HEK293 (cell line): ENCODE results near the gene HMCN2.

Source experiments
- BCL11A ChIP-seq: fragments of 450-650 bp; formaldehyde crosslinking; IDR thresholded peaks from 2 replicates; pipeline ENCODE4 v1.5.1; 2016; ENCODE audit warnings: low read depth, missing biosample characterization, missing genetic modification characterization
- HOXC10 ChIP-seq: sonication (generic); formaldehyde crosslinking; IDR thresholded peaks from 2 replicates; pipeline ENCODE4 v1.8.1; 2023; ENCODE audit warnings: mild to moderate bottlenecking, missing genetic modification reagents
- KLF1 ChIP-seq: fragments of 450-650 bp; formaldehyde crosslinking; IDR thresholded peaks from 2 replicates; pipeline ENCODE4 v1.5.1; 2016; ENCODE audit warnings: missing biosample characterization, missing genetic modification characterization
- PRDM1 ChIP-seq: fragments of 450-650 bp; formaldehyde crosslinking; IDR thresholded peaks from 2 replicates; pipeline ENCODE4; 2016; ENCODE audit warnings: missing biosample characterization, missing genetic modification characterization
- REPIN1 ChIP-seq: fragments of 450-650 bp; formaldehyde crosslinking; IDR thresholded peaks from 2 replicates; pipeline ENCODE4 v1.5.1; 2017; ENCODE audit warnings: missing biosample characterization, missing genetic modification characterization, low read depth
- ZBTB20 ChIP-seq: fragments of 450-650 bp; formaldehyde crosslinking; IDR thresholded peaks from 2 replicates; pipeline ENCODE4 v1.5.1; 2016; ENCODE audit warnings: missing biosample characterization, missing genetic modification characterization
- ZBTB7A ChIP-seq: fragments of 450-650 bp; formaldehyde crosslinking; IDR thresholded peaks from 2 replicates; pipeline ENCODE4 v1.5.1; 2016; ENCODE audit warnings: low read depth, missing biosample characterization, missing genetic modification characterization
- ZNF140 ChIP-seq: fragments of 450-650 bp; formaldehyde crosslinking; IDR thresholded peaks from 2 replicates; pipeline ENCODE4 v1.5.1; 2016; ENCODE audit warnings: missing biosample characterization, missing genetic modification characterization
- ZNF184 ChIP-seq: fragments of 450-650 bp; IDR thresholded peaks from 2 replicates; pipeline ENCODE4 v1.5.1; 2018; ENCODE audit warnings: missing biosample characterization, mild to moderate bottlenecking, missing genetic modification characterization
- ZNF19 ChIP-seq: fragments of 450-650 bp; formaldehyde crosslinking; IDR thresholded peaks from 2 replicates; pipeline ENCODE4; 2016; ENCODE audit warnings: missing biosample characterization, missing genetic modification characterization, low read depth
- ZNF214 ChIP-seq: fragments of 450-650 bp; formaldehyde crosslinking; IDR thresholded peaks from 2 replicates; pipeline ENCODE4 v1.5.1; 2017; ENCODE audit warnings: missing biosample characterization, mild to moderate bottlenecking, missing genetic modification characterization, borderline replicate concordance
- ZNF335 ChIP-seq: fragments of 450-650 bp; formaldehyde crosslinking; conservative IDR thresholded peaks from 2 replicates; pipeline ENCODE4 v1.5.1; 2016; ENCODE audit warnings: missing biosample characterization, missing genetic modification characterization
- ZNF391 ChIP-seq: fragments of 450-650 bp; formaldehyde crosslinking; IDR thresholded peaks from 2 replicates; pipeline ENCODE4 v1.5.1; 2016; ENCODE audit warnings: low read depth, missing biosample characterization, missing genetic modification characterization, borderline replicate concordance
- ZNF426 ChIP-seq: fragments of 450-650 bp; formaldehyde crosslinking; IDR thresholded peaks from 2 replicates; pipeline ENCODE4 v1.5.1; 2017; ENCODE audit warnings: missing biosample characterization, missing genetic modification characterization, mild to moderate bottlenecking, inconsistent platforms, moderate library complexity
- ZNF558 ChIP-seq: fragments of 450-650 bp; formaldehyde crosslinking; IDR thresholded peaks from 2 replicates; pipeline ENCODE4 v1.5.1; 2016; ENCODE audit warnings: missing biosample characterization, missing genetic modification characterization
- ZNF626 ChIP-seq: fragments of 450-650 bp; sonication (Bioruptor Pico); formaldehyde crosslinking; IDR thresholded peaks from 2 replicates; pipeline ENCODE4 v1.5.1; 2018; ENCODE audit warnings: missing biosample characterization, missing genetic modification characterization, inconsistent platforms
- ZNF677 ChIP-seq: fragments of 450-650 bp; IDR thresholded peaks from 2 replicates; pipeline ENCODE4 v1.5.0; 2018; ENCODE audit warnings: missing biosample characterization, mild to moderate bottlenecking, missing genetic modification characterization, moderate library complexity
- ZNF76 ChIP-seq: fragments of 450-650 bp; formaldehyde crosslinking; IDR thresholded peaks from 2 replicates; pipeline ENCODE4; 2016; ENCODE audit warnings: low read depth, missing biosample characterization, missing genetic modification characterization, borderline replicate concordance
- ZNF776 ChIP-seq: fragments of 450-650 bp; formaldehyde crosslinking; IDR thresholded peaks from 2 replicates; pipeline ENCODE4 v1.5.0; 2017; ENCODE audit warnings: missing biosample characterization, missing genetic modification characterization, borderline replicate concordance
- ZNF843 ChIP-seq: fragments of 450-650 bp; formaldehyde crosslinking; IDR thresholded peaks from 2 replicates; pipeline ENCODE4 v1.5.1; 2016; ENCODE audit warnings: missing biosample characterization, missing genetic modification characterization
- TF ChIP-seq, protein P1 (sequence below): fragments of 450-650 bp; formaldehyde crosslinking; IDR thresholded peaks from 2 replicates; pipeline ENCODE4 v1.5.1; 2016; ENCODE audit warnings: missing biosample characterization, missing genetic modification characterization
- TF ChIP-seq, protein P2 (sequence below): fragments of 450-650 bp; formaldehyde crosslinking; IDR thresholded peaks from 2 replicates; pipeline ENCODE4 v1.5.1; 2017; ENCODE audit warnings: missing biosample characterization, mild to moderate bottlenecking, missing genetic modification characterization, moderate library complexity
- TF ChIP-seq, protein P3 (sequence below): fragments of 450-650 bp; IDR thresholded peaks from 2 replicates; pipeline ENCODE4 v1.5.1; 2018; ENCODE audit warnings: missing biosample characterization, missing genetic modification characterization
- TF ChIP-seq, protein P4 (sequence below): fragments of 450-650 bp; formaldehyde crosslinking; IDR thresholded peaks from 2 replicates; pipeline ENCODE4 v1.5.1; 2016; ENCODE audit warnings: missing biosample characterization, missing genetic modification characterization
- TF ChIP-seq, protein P5 (sequence below): fragments of 450-650 bp; formaldehyde crosslinking; optimal IDR thresholded peaks from 2 replicates; pipeline ENCODE3; 2016; ENCODE audit warnings: missing biosample characterization, mild to moderate bottlenecking, missing genetic modification characterization
- TF ChIP-seq, protein P6 (sequence below): fragments of 450-650 bp; formaldehyde crosslinking; IDR thresholded peaks from 2 replicates; pipeline ENCODE4 v1.5.1; 2017; ENCODE audit warnings: missing biosample characterization, missing genetic modification characterization

HMCN2 gene

DNA sequence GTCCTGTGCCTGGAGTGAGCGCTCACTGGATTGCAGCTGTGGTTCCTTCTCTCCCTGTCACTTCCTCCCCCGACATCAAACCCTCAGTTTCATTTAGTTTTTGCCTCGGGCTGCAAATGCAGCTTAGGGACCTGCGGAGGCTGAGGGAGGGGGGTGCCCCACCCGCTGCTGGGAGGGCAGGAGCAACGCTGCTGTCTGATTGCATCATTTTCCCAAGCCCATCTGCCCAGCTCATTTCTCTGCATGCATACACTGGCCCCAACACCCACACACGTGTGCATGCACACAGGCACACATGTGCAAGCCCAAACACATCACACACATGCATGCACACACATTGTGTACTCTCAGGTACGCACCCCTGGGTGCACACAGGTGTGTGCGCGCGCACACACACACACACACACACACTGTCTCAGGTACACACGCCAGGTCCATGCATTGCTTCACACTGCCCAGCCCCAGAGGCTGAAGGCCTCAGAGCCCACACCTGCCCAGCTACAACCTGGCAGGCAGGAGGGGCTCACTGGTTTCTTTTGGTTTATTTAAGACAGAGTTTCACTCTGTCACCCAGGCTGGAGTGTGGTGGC lies 182.6 kb downstream of the HMCN2 start (continued):
- no peak for TF ChIP-seq REPIN1
- peak; percentile 66; the same call in 1 of the 2 replicates for TF ChIP-seq ZNF558 (tag by site-specific recombination)
- TF ChIP-seq, protein P1, sequence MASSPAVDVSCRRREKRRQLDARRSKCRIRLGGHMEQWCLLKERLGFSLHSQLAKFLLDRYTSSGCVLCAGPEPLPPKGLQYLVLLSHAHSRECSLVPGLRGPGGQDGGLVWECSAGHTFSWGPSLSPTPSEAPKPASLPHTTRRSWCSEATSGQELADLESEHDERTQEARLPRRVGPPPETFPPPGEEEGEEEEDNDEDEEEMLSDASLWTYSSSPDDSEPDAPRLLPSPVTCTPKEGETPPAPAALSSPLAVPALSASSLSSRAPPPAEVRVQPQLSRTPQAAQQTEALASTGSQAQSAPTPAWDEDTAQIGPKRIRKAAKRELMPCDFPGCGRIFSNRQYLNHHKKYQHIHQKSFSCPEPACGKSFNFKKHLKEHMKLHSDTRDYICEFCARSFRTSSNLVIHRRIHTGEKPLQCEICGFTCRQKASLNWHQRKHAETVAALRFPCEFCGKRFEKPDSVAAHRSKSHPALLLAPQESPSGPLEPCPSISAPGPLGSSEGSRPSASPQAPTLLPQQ (tag by site-specific recombination), result peak; percentile 75
- no peak for TF ChIP-seq ZNF677
- peak; percentile 71 for TF ChIP-seq KLF1 (tag by site-specific recombination)
- TF ChIP-seq ZNF140 (tag by site-specific recombination), result no peak
- TF ChIP-seq, protein P2, sequence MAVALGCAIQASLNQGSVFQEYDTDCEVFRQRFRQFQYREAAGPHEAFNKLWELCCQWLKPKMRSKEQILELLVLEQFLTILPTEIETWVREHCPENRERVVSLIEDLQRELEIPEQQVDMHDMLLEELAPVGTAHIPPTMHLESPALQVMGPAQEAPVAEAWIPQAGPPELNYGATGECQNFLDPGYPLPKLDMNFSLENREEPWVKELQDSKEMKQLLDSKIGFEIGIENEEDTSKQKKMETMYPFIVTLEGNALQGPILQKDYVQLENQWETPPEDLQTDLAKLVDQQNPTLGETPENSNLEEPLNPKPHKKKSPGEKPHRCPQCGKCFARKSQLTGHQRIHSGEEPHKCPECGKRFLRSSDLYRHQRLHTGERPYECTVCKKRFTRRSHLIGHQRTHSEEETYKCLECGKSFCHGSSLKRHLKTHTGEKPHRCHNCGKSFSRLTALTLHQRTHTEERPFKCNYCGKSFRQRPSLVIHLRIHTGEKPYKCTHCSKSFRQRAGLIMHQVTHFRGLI, result 0 out of 2 replicates have a peak, but pooled peaks have one; percentile 54
- TF ChIP-seq ZBTB20, result no peak; the same call in 1 of the 2 replicates
- TF ChIP-seq ZNF184 (tag by site-specific recombination), result no peak
- TF ChIP-seq PRDM1 (tag by site-specific recombination), result no peak
- no peak for TF ChIP-seq ZNF426
- TF ChIP-seq ZNF76, result peak; percentile 49; the same call in 1 of the 2 replicates
- no peak for TF ChIP-seq HOXC10 (CRISPR knock-in tag)
- peak; percentile 39; the same call in 1 of the 2 replicates for TF ChIP-seq ZNF843 (tag by site-specific recombination)
- TF ChIP-seq, protein P3, sequence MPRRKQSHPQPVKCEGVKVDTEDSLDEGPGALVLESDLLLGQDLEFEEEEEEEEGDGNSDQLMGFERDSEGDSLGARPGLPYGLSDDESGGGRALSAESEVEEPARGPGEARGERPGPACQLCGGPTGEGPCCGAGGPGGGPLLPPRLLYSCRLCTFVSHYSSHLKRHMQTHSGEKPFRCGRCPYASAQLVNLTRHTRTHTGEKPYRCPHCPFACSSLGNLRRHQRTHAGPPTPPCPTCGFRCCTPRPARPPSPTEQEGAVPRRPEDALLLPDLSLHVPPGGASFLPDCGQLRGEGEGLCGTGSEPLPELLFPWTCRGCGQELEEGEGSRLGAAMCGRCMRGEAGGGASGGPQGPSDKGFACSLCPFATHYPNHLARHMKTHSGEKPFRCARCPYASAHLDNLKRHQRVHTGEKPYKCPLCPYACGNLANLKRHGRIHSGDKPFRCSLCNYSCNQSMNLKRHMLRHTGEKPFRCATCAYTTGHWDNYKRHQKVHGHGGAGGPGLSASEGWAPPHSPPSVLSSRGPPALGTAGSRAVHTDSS, result no peak
- TF ChIP-seq, protein P4, sequence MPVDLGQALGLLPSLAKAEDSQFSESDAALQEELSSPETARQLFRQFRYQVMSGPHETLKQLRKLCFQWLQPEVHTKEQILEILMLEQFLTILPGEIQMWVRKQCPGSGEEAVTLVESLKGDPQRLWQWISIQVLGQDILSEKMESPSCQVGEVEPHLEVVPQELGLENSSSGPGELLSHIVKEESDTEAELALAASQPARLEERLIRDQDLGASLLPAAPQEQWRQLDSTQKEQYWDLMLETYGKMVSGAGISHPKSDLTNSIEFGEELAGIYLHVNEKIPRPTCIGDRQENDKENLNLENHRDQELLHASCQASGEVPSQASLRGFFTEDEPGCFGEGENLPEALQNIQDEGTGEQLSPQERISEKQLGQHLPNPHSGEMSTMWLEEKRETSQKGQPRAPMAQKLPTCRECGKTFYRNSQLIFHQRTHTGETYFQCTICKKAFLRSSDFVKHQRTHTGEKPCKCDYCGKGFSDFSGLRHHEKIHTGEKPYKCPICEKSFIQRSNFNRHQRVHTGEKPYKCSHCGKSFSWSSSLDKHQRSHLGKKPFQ (tag by site-specific recombination), result no peak; the same call in 1 of the 2 replicates
- TF ChIP-seq ZNF214 (tag by site-specific recombination), result no peak
- TF ChIP-seq ZNF19, result no peak
- TF ChIP-seq ZNF626 (tag by site-specific recombination), result no peak
- no peak for TF ChIP-seq ZNF391 (tag by site-specific recombination)
- TF ChIP-seq ZNF776 (tag by site-specific recombination), result no peak
- TF ChIP-seq BCL11A, result no peak
- peak; percentile 43 for TF ChIP-seq ZNF335 (tag by site-specific recombination)
- TF ChIP-seq, protein P5, sequence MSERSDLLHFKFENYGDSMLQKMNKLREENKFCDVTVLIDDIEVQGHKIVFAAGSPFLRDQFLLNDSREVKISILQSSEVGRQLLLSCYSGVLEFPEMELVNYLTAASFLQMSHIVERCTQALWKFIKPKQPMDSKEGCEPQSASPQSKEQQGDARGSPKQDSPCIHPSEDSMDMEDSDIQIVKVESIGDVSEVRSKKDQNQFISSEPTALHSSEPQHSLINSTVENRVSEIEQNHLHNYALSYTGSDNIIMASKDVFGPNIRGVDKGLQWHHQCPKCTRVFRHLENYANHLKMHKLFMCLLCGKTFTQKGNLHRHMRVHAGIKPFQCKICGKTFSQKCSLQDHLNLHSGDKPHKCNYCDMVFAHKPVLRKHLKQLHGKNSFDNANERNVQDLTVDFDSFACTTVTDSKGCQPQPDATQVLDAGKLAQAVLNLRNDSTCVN (tag by site-specific recombination), result no peak
- TF ChIP-seq, protein P6, sequence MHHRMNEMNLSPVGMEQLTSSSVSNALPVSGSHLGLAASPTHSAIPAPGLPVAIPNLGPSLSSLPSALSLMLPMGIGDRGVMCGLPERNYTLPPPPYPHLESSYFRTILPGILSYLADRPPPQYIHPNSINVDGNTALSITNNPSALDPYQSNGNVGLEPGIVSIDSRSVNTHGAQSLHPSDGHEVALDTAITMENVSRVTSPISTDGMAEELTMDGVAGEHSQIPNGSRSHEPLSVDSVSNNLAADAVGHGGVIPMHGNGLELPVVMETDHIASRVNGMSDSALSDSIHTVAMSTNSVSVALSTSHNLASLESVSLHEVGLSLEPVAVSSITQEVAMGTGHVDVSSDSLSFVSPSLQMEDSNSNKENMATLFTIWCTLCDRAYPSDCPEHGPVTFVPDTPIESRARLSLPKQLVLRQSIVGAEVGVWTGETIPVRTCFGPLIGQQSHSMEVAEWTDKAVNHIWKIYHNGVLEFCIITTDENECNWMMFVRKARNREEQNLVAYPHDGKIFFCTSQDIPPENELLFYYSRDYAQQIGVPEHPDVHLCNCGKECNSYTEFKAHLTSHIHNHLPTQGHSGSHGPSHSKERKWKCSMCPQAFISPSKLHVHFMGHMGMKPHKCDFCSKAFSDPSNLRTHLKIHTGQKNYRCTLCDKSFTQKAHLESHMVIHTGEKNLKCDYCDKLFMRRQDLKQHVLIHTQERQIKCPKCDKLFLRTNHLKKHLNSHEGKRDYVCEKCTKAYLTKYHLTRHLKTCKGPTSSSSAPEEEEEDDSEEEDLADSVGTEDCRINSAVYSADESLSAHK (tag by site-specific recombination), result peak; percentile 65; the same call in 1 of the 2 replicates
- TF ChIP-seq ZBTB7A (tag by site-specific recombination), result no peak
- TF ChIP-seq, all 188 proteins: peak for 40
